TTC549 (cell line): Measurements from ENCODE around the gene LILRA5.
"Not testable (repeated sequence)": the region's sequence is repeated elsewhere in the genome, so short reads cannot be mapped to it uniquely, and the experiment has no call there.

Experiments
- FAIRE-seq: peaks from 2 replicates; lab custom pipeline; 2012; peaks lifted over from hg19 to GRCh38; lab: Jason Lieb, UNC

LILRA5 gene

GRCh38 chr19:54312436-54313377, at the start of gene LILRA5:
Gene LILRA5, minus strand, starts transcription at chr19:54313166. Its CDS starts 147 bp downstream, at chr19:54313019.
- no peak for FAIRE-seq

DNA sequence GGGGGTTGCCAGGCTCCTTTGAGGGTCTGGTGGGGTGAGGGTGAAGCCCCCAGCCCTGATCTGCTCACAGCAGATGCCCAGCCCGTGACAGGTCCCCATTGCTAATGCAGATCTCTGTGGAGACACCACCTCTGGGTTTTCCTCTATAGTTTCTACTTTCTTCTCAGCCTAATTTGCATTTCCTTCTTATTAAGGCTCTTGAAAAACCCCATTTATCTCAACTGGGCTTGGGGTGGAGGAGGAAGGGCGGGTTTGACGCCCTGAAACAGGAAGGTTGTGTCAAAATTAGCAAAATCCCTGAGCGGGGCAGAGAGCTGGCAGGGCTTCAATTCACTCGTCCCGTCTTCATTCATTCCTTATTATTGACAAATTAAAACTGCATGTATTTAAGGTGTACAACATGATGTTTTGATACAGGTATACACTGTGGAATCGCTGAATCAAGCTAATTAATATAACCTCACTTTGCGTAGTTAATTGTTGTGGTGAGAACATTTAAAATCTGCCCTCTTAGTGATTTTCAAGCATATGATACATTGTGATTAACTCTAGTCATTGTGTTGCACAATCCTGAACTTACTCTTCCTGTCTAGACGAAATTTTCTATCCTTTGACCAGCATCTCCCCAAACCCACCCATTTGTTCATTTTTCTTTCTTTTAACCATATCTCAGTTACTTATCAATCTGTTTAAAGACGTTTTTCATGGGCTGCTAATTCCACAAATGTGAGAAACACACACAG, 48.9 kb upstream of the LILRA5 start:
- not testable (repeated sequence) for FAIRE-seq

GRCh38 chr19:54359149-54359820, 46.3 kb upstream of the LILRA5 start:
- not testable (repeated sequence) for FAIRE-seq

DNA sequence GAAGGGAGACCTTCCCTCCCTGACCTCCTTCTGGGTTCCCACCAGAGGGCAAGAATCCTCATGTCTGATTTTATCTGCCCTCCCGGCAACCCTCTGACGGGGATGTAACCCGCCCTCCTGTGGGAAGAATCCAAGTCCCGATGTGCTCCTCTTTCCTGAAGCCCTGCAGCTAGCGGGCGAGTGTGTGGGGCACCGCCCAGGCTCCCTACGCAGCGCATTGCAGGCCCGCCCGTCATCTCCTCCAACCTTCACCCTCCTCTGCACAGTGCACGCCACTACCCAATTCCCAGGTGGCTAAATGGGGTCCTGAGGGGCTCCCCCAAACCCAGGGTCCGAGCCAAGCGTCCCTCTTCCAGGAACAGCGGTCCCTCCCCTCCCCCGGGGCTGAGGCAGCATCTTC, 44.4 kb upstream of the LILRA5 start:
- FAIRE-seq: no peak

GRCh38 chr19:54356444-54357056, 43.6 kb upstream of the LILRA5 start:
- FAIRE-seq: no peak

DNA sequence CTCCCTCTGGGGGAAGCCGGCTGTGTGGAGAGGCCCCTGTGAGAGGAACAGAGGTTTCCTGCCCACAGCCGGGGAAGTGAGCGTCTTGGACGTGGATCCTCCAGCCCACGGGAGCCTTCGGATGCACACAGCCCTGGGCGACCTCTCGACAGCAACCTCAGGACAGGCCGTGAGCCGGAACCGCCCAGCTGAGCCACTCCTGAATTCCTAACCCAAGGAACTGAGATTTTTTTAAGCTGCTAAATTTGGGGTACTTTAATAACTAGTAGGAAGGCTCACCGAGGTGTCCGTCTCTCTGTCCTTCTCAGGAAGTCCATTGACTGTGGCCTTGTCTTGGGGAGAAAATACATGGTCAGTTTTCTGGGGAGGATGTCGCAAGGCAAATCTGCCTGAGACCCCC, 42.7 kb upstream of the LILRA5 start:
- FAIRE-seq: no peak

DNA sequence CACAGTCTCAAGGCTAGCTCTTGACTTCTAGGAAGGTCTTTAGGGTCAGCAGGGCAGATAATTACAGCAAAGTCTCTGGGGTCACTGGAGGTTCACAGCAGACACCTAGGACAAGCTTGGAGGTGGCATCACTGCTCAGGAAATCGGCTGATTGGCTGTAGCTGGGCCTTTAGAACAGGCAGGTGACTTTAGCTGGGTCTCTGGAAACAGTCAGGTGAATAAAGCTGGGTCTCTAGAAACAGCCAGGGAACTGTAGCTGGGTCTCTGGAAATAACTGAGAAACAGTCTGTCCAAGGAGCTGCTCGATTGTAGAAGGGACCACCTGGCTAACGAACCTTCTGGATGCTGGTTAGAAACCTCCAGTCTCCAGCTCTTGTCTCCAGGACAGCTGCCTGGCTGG, 41.8 kb upstream of the LILRA5 start:
- FAIRE-seq: no peak

DNA sequence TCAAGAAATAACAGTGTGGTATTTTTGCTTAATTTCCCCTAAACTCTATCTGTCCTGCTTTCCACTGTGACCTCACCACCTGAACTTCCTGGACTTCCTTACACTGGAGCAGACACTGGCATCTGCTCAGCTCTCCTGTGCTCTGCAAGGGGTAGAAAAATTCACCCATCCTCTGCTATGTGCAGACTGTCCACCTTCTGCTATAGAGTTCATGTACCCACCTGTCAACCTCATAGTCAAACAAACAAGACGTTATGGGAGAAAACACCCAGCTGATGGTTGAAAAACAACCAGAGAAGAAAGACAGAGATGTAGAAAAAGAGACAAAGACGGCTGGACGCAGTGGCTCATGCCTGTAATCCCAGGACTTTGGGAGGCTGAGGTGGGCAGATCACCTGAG, 39.6 kb upstream of the LILRA5 start:
- no peak for FAIRE-seq

GRCh38 chr19:54352041-54352440, 39.1 kb upstream of the LILRA5 start:
- FAIRE-seq: no peak

DNA sequence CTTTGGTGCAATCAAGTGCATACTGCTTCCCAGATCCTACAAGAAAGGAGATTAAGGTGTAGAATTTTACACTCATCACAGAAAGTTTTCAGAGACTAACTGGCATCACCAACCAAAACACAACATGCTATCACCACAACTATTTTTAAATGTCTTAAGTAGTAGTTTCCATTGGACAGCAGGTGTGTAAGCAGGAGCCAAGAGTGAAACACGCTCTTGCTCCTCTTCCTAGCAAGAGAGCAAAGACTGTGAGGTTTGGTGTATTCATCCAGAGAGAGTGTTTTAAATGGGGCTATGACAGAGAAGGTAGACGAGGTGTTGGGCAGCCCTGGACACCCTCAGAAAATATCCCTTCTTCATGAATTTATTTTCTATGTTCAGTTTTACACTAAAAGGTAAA, 38.5 kb upstream of the LILRA5 start:
- FAIRE-seq: no peak

GRCh38 chr19:54345938-54346386, 33.0 kb upstream of the LILRA5 start:
- no peak for FAIRE-seq

- no peak for FAIRE-seq
Measured at GRCh38 chr19:54343868-54344267, 30.9 kb upstream of the LILRA5 start.

- FAIRE-seq: no peak
Measured at GRCh38 chr19:54341295-54341694, 28.3 kb upstream of the LILRA5 start.

DNA sequence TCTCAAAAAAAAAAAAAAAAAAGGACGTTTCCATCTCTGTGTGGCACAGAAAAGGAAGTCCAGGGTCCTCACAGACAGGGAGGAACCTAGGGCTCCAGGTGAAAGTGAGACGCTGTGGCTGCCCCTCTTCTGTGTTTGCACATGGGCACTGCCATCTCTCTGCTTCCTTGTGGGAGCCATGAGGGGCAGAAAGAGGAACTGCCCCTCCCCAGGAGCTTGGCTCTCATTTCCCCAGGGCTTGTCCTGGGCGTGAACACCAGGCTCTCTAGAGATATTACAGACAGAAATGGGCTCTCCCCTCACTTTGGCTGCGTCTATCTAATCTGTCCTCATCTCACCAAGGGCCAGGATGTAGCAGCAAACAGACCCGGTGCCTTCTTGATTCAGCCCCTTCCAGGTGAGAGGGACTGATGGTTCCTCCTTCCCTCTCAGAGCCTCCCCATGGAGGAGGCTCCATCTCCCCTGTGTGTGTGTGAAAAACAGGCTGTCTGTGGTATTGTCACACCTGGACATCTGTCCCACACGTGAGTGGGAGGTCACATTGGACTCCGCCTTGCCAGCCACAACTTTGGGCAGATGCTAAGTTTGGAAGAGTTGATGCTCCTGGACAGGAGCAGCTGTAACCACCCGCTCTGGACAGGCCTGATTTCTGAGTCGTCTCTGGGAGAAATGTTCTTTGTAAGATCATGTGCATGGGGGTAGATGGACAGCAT, 26.8 kb upstream of the LILRA5 start:
- FAIRE-seq: no peak

- FAIRE-seq: no peak
Measured at GRCh38 chr19:54338521-54338920, 25.6 kb upstream of the LILRA5 start.

GRCh38 chr19:54337858-54338230, 24.9 kb upstream of the LILRA5 start:
- FAIRE-seq: no peak

GRCh38 chr19:54336893-54337857, 24.2 kb upstream of the LILRA5 start:
- FAIRE-seq: no peak

DNA sequence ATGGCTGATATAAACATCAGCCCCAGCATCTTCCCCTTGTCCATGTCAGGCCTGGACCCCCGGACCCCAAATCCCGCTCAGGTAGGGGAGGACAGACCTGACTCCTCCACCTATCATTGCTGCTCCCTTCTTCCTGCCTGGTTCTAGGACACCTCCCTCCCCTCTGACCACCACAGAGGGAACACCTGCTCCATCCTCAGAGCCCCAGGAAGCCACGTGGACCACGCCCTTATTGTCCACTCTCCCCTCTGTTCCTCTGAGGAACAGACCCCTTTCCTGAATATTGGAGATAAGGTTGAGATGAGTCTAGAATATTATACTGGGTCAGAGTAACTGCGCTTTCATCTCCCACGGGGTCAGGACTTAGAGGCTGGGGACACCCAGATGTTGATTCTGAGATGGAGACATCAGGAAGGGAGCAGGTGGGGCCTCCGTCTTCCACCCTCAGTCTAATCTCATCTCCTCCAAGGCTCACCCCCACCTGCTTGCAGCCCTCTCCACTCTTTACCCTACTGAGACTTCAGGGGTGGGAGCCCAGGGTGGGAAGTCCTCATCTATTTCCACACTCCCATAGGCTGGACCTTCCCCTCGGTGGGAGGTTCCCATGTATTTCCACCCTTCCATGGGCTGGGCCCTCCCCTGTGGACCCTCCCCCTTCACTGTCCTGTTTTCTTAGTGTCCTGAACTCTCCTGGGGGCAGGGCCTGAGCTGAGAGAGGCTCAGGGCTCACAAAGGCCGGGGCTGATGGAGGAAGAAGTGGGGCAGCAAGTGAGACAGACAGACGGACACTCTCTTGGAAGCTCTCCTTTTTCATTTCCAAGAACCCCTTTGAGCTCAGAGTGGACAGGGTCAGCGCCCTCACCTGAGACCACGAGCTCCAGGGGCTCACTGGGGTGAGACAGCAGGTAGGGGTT, 23.3 kb upstream of the LILRA5 start:
- FAIRE-seq: no peak

- no peak for FAIRE-seq
Measured at GRCh38 chr19:54335164-54335563, 22.2 kb upstream of the LILRA5 start.
